GM19099 (cell line): ENCODE data around the gene DOCK4.

Experiments used
- POLR2A ChIP-seq: IDR thresholded peaks from 3 replicates; pipeline ENCODE4 v1.6.1; 2011; ENCODE audit warnings: low read depth; ENCODE audit not compliant: insufficient read length; ENCODE audit errors: extremely low read depth

The DOCK4 gene

GRCh38 chr7:111918461-111918860 lies 287.7 kb downstream of the DOCK4 start:
- no peak for TF ChIP-seq POLR2A

DNA sequence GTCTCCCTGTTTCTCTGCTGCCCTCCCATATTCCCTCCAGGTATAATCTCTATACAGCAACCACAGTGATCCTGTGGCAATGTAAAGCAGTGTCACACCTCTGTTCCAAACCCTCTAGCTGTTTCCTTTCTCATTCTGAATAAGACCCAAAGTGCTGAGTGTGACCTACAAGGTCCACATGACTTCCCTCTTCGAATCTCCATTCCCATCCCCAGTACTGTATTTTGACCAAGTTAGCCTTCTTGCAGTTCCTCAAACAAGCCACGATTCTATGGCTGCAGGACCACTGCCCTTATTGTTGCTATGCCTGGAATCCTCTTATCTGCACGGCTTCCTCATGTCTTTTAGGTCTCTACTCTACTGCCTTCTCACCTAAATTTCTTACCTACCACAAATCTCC lies 291.9 kb downstream of the DOCK4 start:
- TF ChIP-seq POLR2A = no peak

DNA sequence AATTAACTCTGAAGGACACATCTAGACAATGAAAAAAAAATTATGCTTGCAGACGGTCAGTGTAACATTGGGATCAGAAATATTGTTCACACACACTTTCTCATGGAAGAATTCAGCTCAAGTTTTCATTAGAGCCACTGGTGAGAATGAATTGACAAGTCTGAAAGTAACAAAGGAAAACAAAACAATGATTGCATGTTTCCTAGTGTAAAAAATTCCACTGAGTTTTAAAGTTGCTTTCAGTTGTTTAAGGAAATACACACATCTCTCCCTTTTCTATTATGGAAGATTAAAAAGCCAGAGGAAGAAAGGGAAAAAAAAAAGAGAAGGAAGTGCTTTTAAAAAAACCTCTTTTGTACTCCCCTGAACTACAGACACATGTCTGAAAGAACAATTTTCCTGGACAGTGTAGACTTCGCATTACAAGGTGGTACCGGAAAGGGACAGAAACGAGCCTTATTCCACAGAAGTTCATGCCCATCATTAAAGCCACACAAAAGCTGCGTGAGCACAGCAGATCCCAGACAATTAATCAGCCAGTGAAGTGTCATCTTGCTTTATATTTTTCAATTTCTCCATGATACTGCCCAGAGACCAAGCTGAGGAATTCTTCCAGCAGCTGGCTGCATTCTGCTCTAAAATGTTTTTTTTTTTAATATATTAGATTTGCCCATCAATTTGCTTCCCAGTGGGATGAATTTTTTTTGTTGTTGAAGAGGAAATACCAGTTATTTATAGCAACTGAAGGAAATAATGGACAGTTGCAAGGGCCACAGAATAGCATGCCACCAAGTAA lies 294.8 kb downstream of the DOCK4 start:
- no peak for TF ChIP-seq POLR2A

DNA sequence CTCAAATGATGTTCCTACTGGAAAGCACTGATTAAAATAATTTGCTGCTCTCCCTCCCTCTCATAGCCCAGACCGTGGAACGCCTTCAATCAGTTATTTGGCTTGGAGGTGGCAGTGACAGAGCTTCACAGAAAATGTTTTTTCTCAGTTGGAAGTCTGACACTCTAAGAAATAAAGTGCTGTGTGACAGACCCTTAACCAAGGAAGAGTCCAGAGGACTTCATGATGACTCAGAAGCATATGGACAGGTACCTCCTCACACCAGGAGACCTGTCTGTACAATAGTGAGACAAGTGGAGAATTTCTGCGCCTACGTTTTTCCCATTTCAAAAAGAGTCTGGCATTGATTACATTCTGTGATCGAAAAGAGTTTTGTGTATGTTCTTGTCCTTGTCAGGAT lies 295.5 kb downstream of the DOCK4 start:
- TF ChIP-seq POLR2A = no peak

- no peak for TF ChIP-seq POLR2A
Observed at GRCh38 chr7:111903797-111904196, 302.4 kb downstream of the DOCK4 start.

- no peak for TF ChIP-seq POLR2A
Observed at GRCh38 chr7:111903016-111903415, 303.2 kb downstream of the DOCK4 start.

GRCh38 chr7:111900283-111900682 lies 305.9 kb downstream of the DOCK4 start:
- no peak for TF ChIP-seq POLR2A

DNA sequence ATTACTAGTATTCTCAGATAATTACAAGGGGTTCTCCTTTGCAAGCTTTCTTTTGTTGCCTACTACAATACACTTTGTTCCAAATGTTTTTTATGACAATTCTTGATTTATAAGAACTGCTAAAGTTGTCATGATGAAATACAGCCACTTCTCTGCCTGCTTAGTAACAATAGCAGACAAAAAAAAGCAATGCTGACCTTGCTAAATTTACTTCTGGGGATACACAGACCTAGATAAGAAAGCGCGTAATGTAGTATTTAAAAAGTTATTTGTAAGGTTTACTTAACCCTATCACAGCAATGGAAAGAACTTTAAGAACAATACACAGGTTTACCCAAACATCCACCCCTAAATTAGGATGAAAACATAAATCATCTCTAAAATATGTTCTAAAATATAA lies 311.1 kb downstream of the DOCK4 start:
- TF ChIP-seq POLR2A = no peak

DNA sequence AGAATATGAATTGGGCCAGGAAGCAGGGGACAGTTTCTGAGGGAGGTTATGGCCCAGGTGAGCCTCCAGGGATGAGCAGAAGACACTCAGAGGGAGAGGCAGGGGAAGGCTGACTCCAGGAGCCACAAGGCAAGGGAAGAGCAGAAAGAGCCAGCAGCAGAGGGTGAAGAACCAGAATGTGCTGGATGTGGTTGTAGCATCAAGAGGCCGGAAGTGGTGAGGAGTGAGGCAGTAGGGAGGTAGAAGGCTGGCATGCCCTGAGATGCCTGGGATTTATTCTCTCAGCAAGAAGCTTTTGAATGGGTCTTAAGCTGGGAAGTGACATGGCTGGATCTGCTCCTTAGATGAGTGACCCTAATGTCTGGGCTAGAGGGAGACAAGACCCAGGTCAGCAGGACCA lies 311.7 kb downstream of the DOCK4 start:
- no peak for TF ChIP-seq POLR2A

- TF ChIP-seq POLR2A = no peak
Observed at GRCh38 chr7:111893190-111893589, 313.0 kb downstream of the DOCK4 start.

- TF ChIP-seq POLR2A = no peak
Observed at GRCh38 chr7:111892588-111892987, 313.6 kb downstream of the DOCK4 start.

- no peak for TF ChIP-seq POLR2A
Observed at GRCh38 chr7:111887734-111888133, 318.5 kb downstream of the DOCK4 start.

GRCh38 chr7:111886233-111886632 lies 320.0 kb downstream of the DOCK4 start:
- no peak for TF ChIP-seq POLR2A

DNA sequence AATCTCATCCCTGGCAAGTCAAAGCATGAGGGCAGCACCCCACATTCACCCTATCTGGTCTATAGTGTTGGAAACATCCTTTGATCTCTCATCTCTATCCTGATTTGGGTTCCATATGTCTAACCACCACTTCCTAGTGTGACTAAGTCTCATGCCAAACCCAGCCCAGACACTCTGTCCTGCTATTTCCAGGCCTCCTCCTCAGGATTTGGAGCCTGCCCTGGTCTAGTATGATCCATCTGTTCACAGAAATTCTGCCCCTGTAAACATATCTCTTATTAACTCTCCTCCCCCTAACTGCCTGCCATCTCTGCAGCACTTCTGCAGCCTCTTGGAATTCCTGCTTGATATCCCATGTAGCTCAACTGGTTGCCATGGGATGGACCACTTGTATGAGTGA lies 323.0 kb downstream of the DOCK4 start:
- no peak for TF ChIP-seq POLR2A

DNA sequence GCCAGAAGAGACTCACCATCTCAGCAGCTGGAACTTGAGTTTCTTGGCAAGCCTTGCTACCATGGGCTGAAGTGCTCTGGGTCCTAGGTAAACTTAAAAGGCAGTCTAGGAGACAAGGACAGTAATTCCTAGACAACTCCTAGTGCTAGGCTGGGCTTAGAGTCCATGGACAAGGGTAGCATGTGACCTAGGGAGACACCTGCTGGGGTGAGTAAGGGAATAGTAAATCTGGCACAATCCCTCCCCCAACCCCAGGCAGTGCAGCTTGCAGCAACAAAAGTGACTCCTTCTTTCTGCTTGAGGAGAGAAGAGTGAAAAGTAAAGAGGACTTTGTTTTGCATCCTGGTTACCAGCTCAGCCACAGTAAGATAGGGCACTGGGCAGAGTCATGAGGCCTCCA lies 327.4 kb downstream of the DOCK4 start:
- TF ChIP-seq POLR2A = no peak

DNA sequence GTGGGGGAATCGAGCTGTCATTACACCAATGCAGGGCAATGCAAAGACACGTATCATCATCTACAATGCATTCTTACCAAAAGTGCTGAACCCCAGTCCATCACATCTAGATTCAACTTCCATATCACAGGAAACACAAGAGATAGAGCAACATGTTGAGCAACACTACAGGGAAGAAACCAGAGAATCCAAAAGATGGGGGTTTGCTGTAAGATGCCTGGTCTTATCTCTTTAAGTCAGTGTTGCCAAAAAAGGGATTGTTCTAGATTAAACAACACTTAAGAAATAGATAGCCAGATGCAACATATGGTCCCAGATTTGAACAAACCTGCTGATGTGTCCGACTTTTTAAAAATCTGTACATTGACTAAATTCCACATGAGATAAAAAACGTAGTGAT lies 328.3 kb downstream of the DOCK4 start:
- no peak for TF ChIP-seq POLR2A
